IPS-20b (cell line): ENCODE data around the gene PTCRA.
"Not testable (repeated sequence)": the region's sequence is repeated elsewhere in the genome, so short reads cannot be mapped to it uniquely, and the experiment has no call there.

ENCODE experiments used
- H3K27ac ChIP-seq: one replicate; pipeline ENCODE4 v1.5.1; 2013; ENCODE audit warnings: low read length
- H3K27me3 ChIP-seq: 2 replicates; pipeline ENCODE4 v1.6.1; 2013; ENCODE audit warnings: mild to moderate bottlenecking, low read length, inconsistent platforms; ENCODE audit not compliant: insufficient read depth
- H3K36me3 ChIP-seq: 2 replicates; pipeline ENCODE4 v1.6.1; 2013; ENCODE audit warnings: low read depth, mild to moderate bottlenecking, inconsistent platforms, low read length, moderate library complexity; ENCODE audit not compliant: insufficient read depth
- H3K4me1 ChIP-seq: 2 replicates; pipeline ENCODE4 v1.6.1; 2013; ENCODE audit warnings: mild to moderate bottlenecking, control low read depth, inconsistent platforms, low read length, moderate library complexity; ENCODE audit not compliant: insufficient read depth
- H3K4me3 ChIP-seq: 2 replicates; pipeline ENCODE4 v1.5.1; 2013; ENCODE audit warnings: mild to moderate bottlenecking, low read length, inconsistent platforms
- H3K9ac ChIP-seq: 2 replicates; pipeline ENCODE4 v1.6.1; 2013; ENCODE audit warnings: low read depth, mild to moderate bottlenecking, inconsistent platforms, low read length, moderate library complexity
- H3K9me3 ChIP-seq: 2 replicates; pipeline ENCODE4 v1.6.1; 2013; ENCODE audit warnings: mild to moderate bottlenecking, low read depth, low read length, inconsistent platforms; ENCODE audit not compliant: insufficient read depth

Gene PTCRA

DNA sequence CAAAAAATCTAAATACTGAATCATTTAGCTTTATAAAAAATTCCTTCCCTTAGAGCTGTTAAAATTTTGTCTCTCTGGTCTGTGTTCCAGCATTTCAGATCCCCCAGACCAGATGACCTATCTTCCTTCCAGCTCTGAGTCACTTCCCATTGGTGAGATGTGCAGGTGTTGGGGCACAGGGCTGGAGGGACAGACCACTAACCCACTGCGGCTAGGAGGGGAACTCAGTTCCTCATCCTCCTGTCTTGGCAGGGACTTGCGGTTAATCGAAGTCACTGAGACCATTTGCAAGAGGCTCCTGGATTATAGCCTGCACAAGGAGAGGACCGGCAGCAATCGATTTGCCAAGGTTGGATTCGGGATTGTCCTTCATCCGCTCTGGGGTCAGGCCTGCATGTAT is 19.5 kb downstream of the PTCRA start:
- no peak overlapping the region for H3K4me3 ChIP-seq
- no peaks in the 10 kb centered on the region for H3K27me3 ChIP-seq
- H3K36me3 ChIP-seq = peaks cover 83% of the 10 kb centered on the region
- no peaks in the 10 kb centered on the region for H3K9me3 ChIP-seq
- H3K9ac ChIP-seq = no peak overlapping the region
- 0 out of 2 replicates have a peak, but pooled peaks cover 4% of the 10 kb centered on the region for H3K4me1 ChIP-seq
- no peak overlapping the region for H3K27ac ChIP-seq

DNA sequence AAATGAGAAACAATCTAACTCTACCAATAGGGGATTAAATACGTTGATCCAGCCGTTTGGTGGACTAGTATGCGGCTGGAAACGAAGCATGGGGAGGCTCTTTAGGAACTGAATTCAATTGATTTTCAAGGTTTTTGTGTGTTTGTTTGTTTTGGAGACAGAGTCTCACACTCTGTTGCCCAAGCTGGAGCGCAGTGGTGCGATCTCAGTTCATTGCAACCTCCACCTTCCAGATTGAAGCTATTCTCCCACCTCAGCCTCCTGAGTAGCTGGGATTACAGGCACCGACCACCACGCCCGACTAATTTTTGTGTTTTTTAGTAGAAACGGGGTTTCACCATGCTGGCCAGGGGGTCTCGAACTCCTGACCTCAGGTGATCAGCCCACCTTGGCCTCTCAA is 20.5 kb downstream of the PTCRA start:
- Histone ChIP-seq H3K27ac (no peak overlapping the region), H3K27me3 (no peaks in the 10 kb centered on the region), H3K4me3 (no peak overlapping the region), H3K9ac (no peak overlapping the region), H3K36me3 (peaks cover 89% of the 10 kb centered on the region), H3K9me3 (no peaks in the 10 kb centered on the region), H3K4me1 (no peaks in the 10 kb centered on the region)

DNA sequence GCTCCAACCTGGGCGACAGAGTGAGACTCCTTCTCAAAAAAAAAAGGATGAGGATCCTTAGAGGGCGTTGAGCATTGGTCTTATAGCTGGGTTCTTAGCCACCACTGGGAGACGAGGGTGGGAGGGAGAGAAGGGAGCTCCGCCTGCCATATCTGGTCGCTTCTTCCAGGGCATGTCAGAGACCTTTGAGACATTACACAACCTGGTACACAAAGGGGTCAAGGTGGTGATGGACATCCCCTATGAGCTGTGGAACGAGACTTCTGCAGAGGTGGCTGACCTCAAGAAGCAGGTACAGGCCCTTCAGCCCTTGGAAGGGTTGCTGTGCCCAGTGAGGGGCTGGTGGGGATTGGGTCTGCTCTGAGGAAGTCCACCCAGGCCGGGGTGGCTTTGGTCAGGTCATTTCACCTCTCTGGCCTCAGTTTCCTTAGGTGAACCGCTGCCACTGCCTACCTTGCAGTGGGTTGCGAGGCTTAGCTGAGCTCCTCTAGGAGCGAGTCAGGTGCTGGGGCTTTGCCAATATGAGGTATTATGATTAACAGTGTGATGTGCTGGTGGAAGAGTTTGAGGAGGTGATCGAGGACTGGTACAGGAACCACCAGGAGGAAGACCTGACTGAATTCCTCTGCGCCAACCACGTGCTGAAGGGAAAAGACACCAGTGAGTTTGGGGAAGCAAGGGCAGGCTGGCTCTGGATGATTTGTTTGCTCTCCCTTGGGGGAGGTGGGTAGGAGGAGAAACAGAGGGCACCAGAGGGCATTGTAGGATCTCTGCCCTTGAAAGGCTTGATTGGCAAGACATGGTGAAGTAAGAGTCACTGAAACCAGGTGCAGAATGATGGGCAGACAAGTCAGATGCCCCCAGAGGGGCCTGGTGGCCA is 21.9 kb downstream of the PTCRA start:
- Histone ChIP-seq H3K27ac (no peak overlapping the region), H3K27me3 (no peaks in the 10 kb centered on the region), H3K9me3 (no peaks in the 10 kb centered on the region), H3K4me1 (no peaks in the 10 kb centered on the region), H3K4me3 (no peak overlapping the region), H3K36me3 (peaks cover 85% of the 10 kb centered on the region), H3K9ac (no peak overlapping the region)

GRCh38 chr6:42938428-42938796 is 22.6 kb downstream of the PTCRA start:
- Histone ChIP-seq H3K27ac (no peak overlapping the region), H3K4me1 (no peaks in the 10 kb centered on the region)

GRCh38 chr6:42938987-42939809 is 23.3 kb downstream of the PTCRA start:
- Histone ChIP-seq H3K4me3 (no peak overlapping the region), H3K27ac (no peak overlapping the region), H3K36me3 (peaks cover 72% of the 10 kb centered on the region), H3K9ac (no peak overlapping the region), H3K4me1 (no peaks in the 10 kb centered on the region), H3K9me3 (no peaks in the 10 kb centered on the region), H3K27me3 (no peaks in the 10 kb centered on the region)

More at GRCh38 chr6:42938428-42938796, 22.6 kb downstream of the PTCRA start:
- no peaks in the 10 kb centered on the region for H3K9me3 ChIP-seq
- H3K4me3 ChIP-seq = no peak overlapping the region
- H3K27me3 ChIP-seq = no peaks in the 10 kb centered on the region
- H3K9ac ChIP-seq = no peak overlapping the region
- H3K36me3 ChIP-seq = peaks cover 78% of the 10 kb centered on the region

DNA sequence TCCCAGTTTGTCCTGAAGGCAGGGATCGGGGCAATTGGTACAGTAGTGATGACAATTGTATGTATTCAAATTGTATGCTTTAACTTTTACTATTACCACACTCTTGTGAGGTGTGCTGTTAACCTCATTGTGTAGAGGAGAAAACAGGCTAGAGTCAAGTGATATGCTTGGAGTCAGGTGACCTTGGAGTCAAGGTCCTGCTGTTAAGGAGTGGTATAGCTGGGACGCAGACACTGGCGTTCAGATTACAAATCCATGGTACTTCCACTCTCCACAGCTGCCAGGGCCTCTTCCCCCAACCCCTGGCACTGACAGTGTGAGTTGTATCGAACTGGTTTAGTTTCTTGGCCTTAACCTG is 23.9 kb downstream of the PTCRA start:
- Histone ChIP-seq H3K27me3 (no peaks in the 10 kb centered on the region), H3K27ac (no peak overlapping the region), H3K36me3 (peaks cover 66% of the 10 kb centered on the region), H3K9ac (no peak overlapping the region), H3K4me1 (no peaks in the 10 kb centered on the region), H3K9me3 (no peaks in the 10 kb centered on the region), H3K4me3 (no peak overlapping the region)

DNA sequence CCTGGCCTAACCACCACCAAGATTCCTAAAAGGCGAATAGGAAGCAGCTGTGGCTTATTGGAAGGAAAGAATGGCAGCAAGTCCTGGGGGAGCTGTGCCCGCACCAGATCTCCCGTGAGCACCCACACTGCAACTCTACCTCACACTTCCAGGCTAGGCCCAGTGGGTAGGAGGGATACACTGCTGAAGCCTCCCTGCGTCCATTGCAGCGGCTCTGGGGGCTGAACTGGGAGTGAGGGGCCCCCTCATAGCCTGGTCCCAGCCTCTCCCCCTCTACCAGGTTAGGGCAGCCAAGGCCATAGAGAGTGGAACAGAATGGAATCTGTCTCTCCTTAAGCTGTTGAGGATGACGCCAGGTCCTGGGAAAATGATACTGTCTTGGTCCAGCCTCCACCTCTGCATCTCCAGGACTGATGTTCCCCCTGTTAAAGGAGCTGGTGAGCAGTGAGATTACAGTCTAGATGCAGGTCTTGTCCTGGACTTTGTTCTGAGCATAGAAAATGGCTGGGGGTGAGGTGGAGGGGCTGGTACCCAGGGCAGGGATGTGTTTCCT is 24.7 kb downstream of the PTCRA start:
- Histone ChIP-seq H3K27ac (no peak overlapping the region), H3K4me3 (no peak overlapping the region), H3K9ac (no peak overlapping the region), H3K4me1 (no peaks in the 10 kb centered on the region), H3K36me3 (peaks cover 58% of the 10 kb centered on the region), H3K9me3 (no peaks in the 10 kb centered on the region), H3K27me3 (no peaks in the 10 kb centered on the region)

GRCh38 chr6:42941356-42941755 is 25.5 kb downstream of the PTCRA start:
- peaks cover 50% of the 10 kb centered on the region for H3K36me3 ChIP-seq
- H3K4me3 ChIP-seq, H3K9me3 ChIP-seq, H3K9ac ChIP-seq, H3K27me3 ChIP-seq, H3K4me1 ChIP-seq, H3K27ac ChIP-seq: not testable (repeated sequence)

DNA sequence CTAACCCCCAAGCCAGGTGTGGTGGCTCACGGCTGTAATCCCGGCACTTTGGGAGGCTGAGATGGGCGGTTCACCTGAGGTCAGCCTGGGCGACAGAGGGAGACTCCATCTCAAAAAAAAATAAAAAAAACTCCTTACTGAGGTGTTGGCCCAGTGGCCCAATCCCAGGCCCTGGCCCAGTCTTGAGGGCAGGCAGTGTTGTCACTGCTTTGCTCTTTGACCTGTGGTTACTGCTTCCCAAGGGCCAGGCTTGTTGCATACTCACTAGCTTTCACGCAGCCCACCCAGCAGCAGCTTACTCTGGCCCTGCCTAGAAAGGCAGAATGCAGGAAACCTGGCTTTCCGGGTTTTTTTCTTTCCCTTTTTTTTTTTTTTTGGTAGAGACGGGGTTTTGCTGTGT is 26.6 kb downstream of the PTCRA start:
- Histone ChIP-seq H3K4me3 (no peak overlapping the region), H3K27me3 (no peaks in the 10 kb centered on the region), H3K9ac (no peak overlapping the region), H3K9me3 (no peaks in the 10 kb centered on the region), H3K36me3 (peaks cover 40% of the 10 kb centered on the region), H3K27ac (no peak overlapping the region), H3K4me1 (no peaks in the 10 kb centered on the region)

DNA sequence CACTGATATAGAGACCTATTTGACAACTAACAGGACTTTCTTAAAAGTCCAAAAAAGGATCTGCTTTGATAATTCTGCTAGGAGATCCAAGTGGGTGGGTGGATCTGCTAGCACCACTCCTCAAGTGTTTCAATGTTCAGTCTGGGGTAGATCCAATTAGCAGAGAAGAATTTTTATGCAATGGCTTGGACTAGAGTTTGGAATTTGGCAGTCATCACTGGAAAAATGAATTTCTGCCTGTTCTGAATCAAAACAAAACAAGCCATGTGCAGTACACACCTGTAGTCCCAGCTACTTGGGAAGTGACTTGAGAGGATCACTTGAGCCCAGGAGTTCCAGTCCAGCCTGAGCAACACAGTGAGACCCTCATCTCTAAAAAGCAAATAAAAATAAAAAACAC is 32.1 kb downstream of the PTCRA start:
- no peaks in the 10 kb centered on the region for H3K4me1 ChIP-seq
- H3K9me3 ChIP-seq = no peaks in the 10 kb centered on the region
- H3K36me3 ChIP-seq = no peaks in the 10 kb centered on the region; the same call in 1 of the 2 replicates
- H3K27ac ChIP-seq = no peak overlapping the region
- no peak overlapping the region for H3K9ac ChIP-seq
- H3K4me3 ChIP-seq = no peak overlapping the region
- H3K27me3 ChIP-seq = no peaks in the 10 kb centered on the region

DNA sequence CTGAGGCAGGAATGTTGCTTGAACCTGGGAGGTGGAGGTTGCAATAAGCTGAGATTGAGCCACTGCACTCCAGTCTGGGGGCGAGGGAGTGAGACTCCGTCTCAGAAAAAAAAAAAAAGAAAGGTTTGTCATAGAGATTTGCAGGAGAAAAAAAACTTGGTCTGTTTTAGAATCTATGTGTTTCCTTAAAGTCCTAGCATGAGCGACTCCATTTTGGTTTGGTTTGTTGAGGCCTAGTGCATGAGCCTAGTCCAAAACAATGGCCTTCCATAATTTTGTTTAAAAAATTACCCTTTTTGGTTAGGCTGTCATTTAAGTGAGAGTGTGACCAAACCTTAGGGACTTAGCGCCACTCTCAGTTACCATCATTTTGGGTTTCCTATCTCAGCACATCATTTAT is 36.5 kb downstream of the PTCRA start:
- no peak overlapping the region for H3K27ac ChIP-seq
- no peaks in the 10 kb centered on the region for H3K4me1 ChIP-seq
- H3K9ac ChIP-seq = no peak overlapping the region
- H3K9me3 ChIP-seq = no peaks in the 10 kb centered on the region
- no peaks in the 10 kb centered on the region for H3K27me3 ChIP-seq
- H3K36me3 ChIP-seq = no peaks in the 10 kb centered on the region
- no peak overlapping the region for H3K4me3 ChIP-seq

GRCh38 chr6:42954405-42954804 is 38.6 kb downstream of the PTCRA start:
- H3K36me3 ChIP-seq, H3K9ac ChIP-seq, H3K9me3 ChIP-seq, H3K27me3 ChIP-seq, H3K4me1 ChIP-seq, H3K4me3 ChIP-seq, H3K27ac ChIP-seq: not testable (repeated sequence)
